K562 (cell line): ENCODE measurements around the gene NFATC3. TPM values are rescaled to one million over a fixed set of nuclear protein-coding genes. Genes with fewer than 3 reads are reported as not detected.

Experiments
- CEBPG ChIP-seq, 3 experiments: fragments of 200-800 bp in 1 of 3; sonication (Bioruptor generic) in 1 of 3; sonication (generic) in 1 of 3; formaldehyde crosslinking in 1 of 3; IDR thresholded peaks in 2 of 3; conservative IDR thresholded peaks in 1 of 3; 2 replicates each; pipeline versions ENCODE4 v1.6.1 to v1.8.0; 2016 to 2022; ENCODE audit warnings: missing compliant biosample characterization in 2 of 3, missing genetic modification characterization in 2 of 3, mild to moderate bottlenecking in 1 of 3, missing genetic modification reagents in 1 of 3
- ETV5 ChIP-seq: sonication (generic); formaldehyde crosslinking; IDR thresholded peaks from 2 replicates; pipeline ENCODE4 v1.4.0; 2020; ENCODE audit warnings: low read depth, mild to moderate bottlenecking, missing genetic modification reagents
- ETV6 ChIP-seq, 3 experiments: fragments of 150-350 bp in 1 of 3; sonication (generic) in 1 of 3; formaldehyde crosslinking in 1 of 3; IDR thresholded peaks; 2 replicates each; pipeline versions ENCODE4 v1.6.1 to v1.8.0; 2014 to 2022; ENCODE audit warnings: borderline replicate concordance in 2 of 3, low read depth in 2 of 3, antibody characterized with exemption in 1 of 3, low read length in 1 of 3, mild to moderate bottlenecking in 1 of 3, missing genetic modification reagents in 1 of 3
- GABPB1 ChIP-seq: sonication (generic); formaldehyde crosslinking; IDR thresholded peaks from 2 replicates; pipeline ENCODE4 v1.8.0; 2022; ENCODE audit warnings: mild to moderate bottlenecking, missing genetic modification reagents
- GATAD2A ChIP-seq: fragments of 450-650 bp; IDR thresholded peaks from 2 replicates; pipeline ENCODE4 v1.6.1; 2017
- GTF2A2 ChIP-seq: IDR thresholded peaks from 2 replicates; pipeline ENCODE4 v1.6.1; 2016; ENCODE audit warnings: mild to moderate bottlenecking, missing genetic modification characterization, missing compliant biosample characterization
- HOXB6 ChIP-seq: fragments of 250-450 bp; sonication (Bioruptor Pico); IDR thresholded peaks from 2 replicates; pipeline ENCODE4 v1.5.1; 2022; ENCODE audit warnings: mild to moderate bottlenecking, borderline replicate concordance
- L3MBTL2 ChIP-seq: fragments of 450-650 bp; IDR thresholded peaks from 2 replicates; pipeline ENCODE4 v1.6.1; 2016; ENCODE audit warnings: mild to moderate bottlenecking, moderate library complexity
- RFX1 ChIP-seq: fragments of 450-650 bp; IDR thresholded peaks from 2 replicates; pipeline ENCODE4 v1.6.1; 2016; ENCODE audit warnings: mild to moderate bottlenecking, moderate library complexity
- SP1 ChIP-seq: sonication (generic); formaldehyde crosslinking; IDR thresholded peaks from 2 replicates; pipeline ENCODE4 v1.8.1; 2022; ENCODE audit warnings: mild to moderate bottlenecking, missing genetic modification reagents
- TBP ChIP-seq: optimal IDR thresholded peaks from 2 replicates; pipeline ENCODE3; 2011; ENCODE audit warnings: low read depth, low read length, improper control_type of control experiment
- ZFP1 ChIP-seq: fragments of 450-650 bp; formaldehyde crosslinking; IDR thresholded peaks from 2 replicates; pipeline ENCODE4 v1.4.0; 2020; ENCODE audit warnings: mild to moderate bottlenecking, mixed read lengths
- ZNF3 ChIP-seq: fragments of 250-450 bp; sonication (Bioruptor Pico); IDR thresholded peaks from 2 replicates; pipeline ENCODE4 v1.5.0; 2021; ENCODE audit warnings: mild to moderate bottlenecking, moderate library complexity
- polyA plus RNA-seq, 8 experiments: library from polyadenylated mRNA; depleted of rRNA in 4 of 8; stranded (reverse) in 5 of 8; unstranded in 3 of 8; fragments of >200 nt; fragmentation: Nextera tagmentation in 2 of 8; fragmentation: Illumina TruSeq in 1 of 8; extraction: Ambion mirVana in 2 of 8; extraction: Trizol in 1 of 8; gene quantifications; 2 replicates each; pipeline versions ENCODE4 v1.2.1 to v1.2.3, GENCODE V29; 2011 to 2014; ENCODE audit warnings: inconsistent platforms in 1 of 8, missing spikeins in 1 of 8
- total RNA-seq, 7 experiments: library from RNA; depleted of rRNA in 6 of 7; stranded (reverse); fragments of >200 nt in 6 of 7; fragmentation: Illumina TruSeq in 2 of 7; extraction: Trizol in 2 of 7; gene quantifications; 2 replicates each; pipeline versions ENCODE4 v1.2.1 to v1.2.3, GENCODE V29; 2011 to 2021; ENCODE audit warnings: low replicate concordance in 1 of 7
- TF ChIP-seq, protein P1 (sequence below): sonication (generic); formaldehyde crosslinking; IDR thresholded peaks from 2 replicates; pipeline ENCODE4 v1.8.0; 2023; ENCODE audit warnings: mild to moderate bottlenecking, missing genetic modification reagents
- TF ChIP-seq, protein P2 (sequence below): sonication (generic); formaldehyde crosslinking; IDR thresholded peaks from 2 replicates; pipeline ENCODE4 v1.8.1; 2023; ENCODE audit warnings: mild to moderate bottlenecking, missing genetic modification reagents
- TF ChIP-seq, protein P3 (sequence below), 3 experiments: fragments of 200-800 bp in 1 of 3; fragments of 250-450 bp in 1 of 3; fragments of 450-650 bp in 1 of 3; sonication (Bioruptor Pico) in 1 of 3; sonication (Bioruptor generic) in 1 of 3; formaldehyde crosslinking in 1 of 3; IDR thresholded peaks; 2 replicates each; pipeline versions ENCODE4 v1.6.1 to v1.8.0; 2016 to 2022; ENCODE audit warnings: mild to moderate bottlenecking in 2 of 3, missing genetic modification characterization in 2 of 3, missing compliant biosample characterization in 1 of 3, moderate library complexity in 1 of 3
- TF ChIP-seq, protein P4 (sequence below): sonication (generic); formaldehyde crosslinking; IDR thresholded peaks from 2 replicates; pipeline ENCODE4 v1.8.0; 2022; ENCODE audit warnings: mild to moderate bottlenecking, missing genetic modification reagents

NFATC3 gene
- total and polyA plus RNA-seq, 9 of the 15 experiments (the other 6 are each of a cell fraction or from before 2014, with no cell fraction given): 15.7 to 98.4 (median 59.4) TPM

- TF ChIP-seq, protein P1, sequence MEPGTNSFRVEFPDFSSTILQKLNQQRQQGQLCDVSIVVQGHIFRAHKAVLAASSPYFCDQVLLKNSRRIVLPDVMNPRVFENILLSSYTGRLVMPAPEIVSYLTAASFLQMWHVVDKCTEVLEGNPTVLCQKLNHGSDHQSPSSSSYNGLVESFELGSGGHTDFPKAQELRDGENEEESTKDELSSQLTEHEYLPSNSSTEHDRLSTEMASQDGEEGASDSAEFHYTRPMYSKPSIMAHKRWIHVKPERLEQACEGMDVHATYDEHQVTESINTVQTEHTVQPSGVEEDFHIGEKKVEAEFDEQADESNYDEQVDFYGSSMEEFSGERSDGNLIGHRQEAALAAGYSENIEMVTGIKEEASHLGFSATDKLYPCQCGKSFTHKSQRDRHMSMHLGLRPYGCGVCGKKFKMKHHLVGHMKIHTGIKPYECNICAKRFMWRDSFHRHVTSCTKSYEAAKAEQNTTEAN (CRISPR knock-in tag): peak; percentile 80; the same call in 1 of the 2 replicates
- peak; percentile 66 for TF ChIP-seq GABPB1 (CRISPR knock-in tag)
- peak; percentile 48; the same call in 1 of the 2 replicates for TF ChIP-seq ETV5 (CRISPR knock-in tag)
- TF ChIP-seq, protein P2, sequence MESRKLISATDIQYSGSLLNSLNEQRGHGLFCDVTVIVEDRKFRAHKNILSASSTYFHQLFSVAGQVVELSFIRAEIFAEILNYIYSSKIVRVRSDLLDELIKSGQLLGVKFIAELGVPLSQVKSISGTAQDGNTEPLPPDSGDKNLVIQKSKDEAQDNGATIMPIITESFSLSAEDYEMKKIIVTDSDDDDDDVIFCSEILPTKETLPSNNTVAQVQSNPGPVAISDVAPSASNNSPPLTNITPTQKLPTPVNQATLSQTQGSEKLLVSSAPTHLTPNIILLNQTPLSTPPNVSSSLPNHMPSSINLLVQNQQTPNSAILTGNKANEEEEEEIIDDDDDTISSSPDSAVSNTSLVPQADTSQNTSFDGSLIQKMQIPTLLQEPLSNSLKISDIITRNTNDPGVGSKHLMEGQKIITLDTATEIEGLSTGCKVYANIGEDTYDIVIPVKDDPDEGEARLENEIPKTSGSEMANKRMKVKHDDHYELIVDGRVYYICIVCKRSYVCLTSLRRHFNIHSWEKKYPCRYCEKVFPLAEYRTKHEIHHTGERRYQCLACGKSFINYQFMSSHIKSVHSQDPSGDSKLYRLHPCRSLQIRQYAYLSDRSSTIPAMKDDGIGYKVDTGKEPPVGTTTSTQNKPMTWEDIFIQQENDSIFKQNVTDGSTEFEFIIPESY: 0 out of 2 replicates have a peak, but pooled peaks have one; percentile 41
- TF ChIP-seq GTF2A2 (tag): no peak
- TF ChIP-seq, protein P3, sequence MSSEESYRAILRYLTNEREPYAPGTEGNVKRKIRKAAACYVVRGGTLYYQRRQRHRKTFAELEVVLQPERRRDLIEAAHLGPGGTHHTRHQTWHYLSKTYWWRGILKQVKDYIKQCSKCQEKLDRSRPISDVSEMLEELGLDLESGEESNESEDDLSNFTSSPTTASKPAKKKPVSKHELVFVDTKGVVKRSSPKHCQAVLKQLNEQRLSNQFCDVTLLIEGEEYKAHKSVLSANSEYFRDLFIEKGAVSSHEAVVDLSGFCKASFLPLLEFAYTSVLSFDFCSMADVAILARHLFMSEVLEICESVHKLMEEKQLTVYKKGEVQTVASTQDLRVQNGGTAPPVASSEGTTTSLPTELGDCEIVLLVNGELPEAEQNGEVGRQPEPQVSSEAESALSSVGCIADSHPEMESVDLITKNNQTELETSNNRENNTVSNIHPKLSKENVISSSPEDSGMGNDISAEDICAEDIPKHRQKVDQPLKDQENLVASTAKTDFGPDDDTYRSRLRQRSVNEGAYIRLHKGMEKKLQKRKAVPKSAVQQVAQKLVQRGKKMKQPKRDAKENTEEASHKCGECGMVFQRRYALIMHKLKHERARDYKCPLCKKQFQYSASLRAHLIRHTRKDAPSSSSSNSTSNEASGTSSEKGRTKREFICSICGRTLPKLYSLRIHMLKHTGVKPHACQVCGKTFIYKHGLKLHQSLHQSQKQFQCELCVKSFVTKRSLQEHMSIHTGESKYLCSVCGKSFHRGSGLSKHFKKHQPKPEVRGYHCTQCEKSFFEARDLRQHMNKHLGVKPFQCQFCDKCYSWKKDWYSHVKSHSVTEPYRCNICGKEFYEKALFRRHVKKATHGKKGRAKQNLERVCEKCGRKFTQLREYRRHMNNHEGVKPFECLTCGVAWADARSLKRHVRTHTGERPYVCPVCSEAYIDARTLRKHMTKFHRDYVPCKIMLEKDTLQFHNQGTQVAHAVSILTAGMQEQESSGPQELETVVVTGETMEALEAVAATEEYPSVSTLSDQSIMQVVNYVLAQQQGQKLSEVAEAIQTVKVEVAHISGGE (CRISPR knock-in tag; IDR thresholded peaks at IDR 0.05): peak in 1 of 3 experiments; percentile 43; a peak in 1 of 6 replicates
- no peak for TF ChIP-seq HOXB6
- no peak for TF ChIP-seq RFX1
- no peak for TF ChIP-seq CEBPG (CRISPR knock-in tag; IDR thresholded peaks at IDR 0.05)
- TF ChIP-seq CEBPG (tag; conservative IDR thresholded peaks at IDR 0.05 in 1 of 2, IDR thresholded peaks at IDR 0.05 in 1 of 2): no peak
- no peak for TF ChIP-seq ZFP1 (CRISPR knock-in tag)
- TF ChIP-seq TBP: peak; percentile 79
- TF ChIP-seq L3MBTL2: peak; percentile 55
- no peak for TF ChIP-seq ZNF3 (CRISPR knock-in tag)
- TF ChIP-seq, protein P4, sequence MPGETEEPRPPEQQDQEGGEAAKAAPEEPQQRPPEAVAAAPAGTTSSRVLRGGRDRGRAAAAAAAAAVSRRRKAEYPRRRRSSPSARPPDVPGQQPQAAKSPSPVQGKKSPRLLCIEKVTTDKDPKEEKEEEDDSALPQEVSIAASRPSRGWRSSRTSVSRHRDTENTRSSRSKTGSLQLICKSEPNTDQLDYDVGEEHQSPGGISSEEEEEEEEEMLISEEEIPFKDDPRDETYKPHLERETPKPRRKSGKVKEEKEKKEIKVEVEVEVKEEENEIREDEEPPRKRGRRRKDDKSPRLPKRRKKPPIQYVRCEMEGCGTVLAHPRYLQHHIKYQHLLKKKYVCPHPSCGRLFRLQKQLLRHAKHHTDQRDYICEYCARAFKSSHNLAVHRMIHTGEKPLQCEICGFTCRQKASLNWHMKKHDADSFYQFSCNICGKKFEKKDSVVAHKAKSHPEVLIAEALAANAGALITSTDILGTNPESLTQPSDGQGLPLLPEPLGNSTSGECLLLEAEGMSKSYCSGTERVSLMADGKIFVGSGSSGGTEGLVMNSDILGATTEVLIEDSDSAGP: no peak
- no peak for TF ChIP-seq SP1 (CRISPR knock-in tag)
- TF ChIP-seq GATAD2A: no peak
- TF ChIP-seq ETV6 (IDR thresholded peaks at IDR 0.05; ENCODE audit: borderline replicate concordance in 1 of 2, low read depth in 2 of 2, low read length in 1 of 2): no peak
- 0 out of 2 replicates have a peak, but pooled peaks have one; percentile 60 for TF ChIP-seq ETV6 (CRISPR knock-in tag; IDR thresholded peaks at IDR 0.05; ENCODE audit: borderline replicate concordance)
Observed at GRCh38 chr16:68085259-68086071, at the start of gene NFATC3 (continued).
